ENCODE data around the gene ABCD4.
"Not testable (repeated sequence)": the region's sequence is repeated elsewhere in the genome, so short reads cannot be mapped to it uniquely, and the experiment has no call there.

ABCD4 gene

GRCh38 chr14:74302634-74303569 lies at the start of gene ABCD4:
Gene ABCD4, minus strand, starts transcription at chr14:74302934. Its CDS starts 22 bp downstream, at chr14:74302912.
- Mint-ChIP-seq H3K36me3 (peaks cover 18% of the 10 kb centered on the region), H3K4me3 (peak within 1 kb of the TSS; percentile 99), H3K27ac (peak within 1 kb of the TSS; percentile 93), H3K4me1 (peaks cover 23% of the 10 kb centered on the region), H3K27me3 (no peaks in the 10 kb centered on the region), H3K9me3 (no peaks in the 10 kb centered on the region)
- peak; percentile 100 for ATAC-seq

DNA sequence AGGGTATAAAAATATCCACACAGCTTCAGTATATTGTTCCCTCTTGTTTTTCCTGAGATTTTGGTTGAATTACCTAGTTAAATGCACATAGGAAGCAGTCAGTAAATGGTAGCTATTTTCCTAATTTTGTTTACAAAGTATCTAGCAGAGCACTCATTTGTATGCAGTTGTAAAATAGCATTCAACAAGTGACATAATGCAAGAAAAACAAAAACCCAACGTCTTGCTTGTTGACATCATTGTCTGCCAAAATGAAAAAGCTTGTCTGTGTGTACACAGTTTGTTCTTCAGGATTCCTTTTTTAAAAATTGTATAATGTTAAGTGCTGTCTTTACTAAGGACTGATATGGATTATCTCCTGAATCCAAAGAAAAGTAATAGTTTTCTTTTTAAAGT lies 48.2 kb upstream of the ABCD4 start:
- peaks cover 20% of the 10 kb centered on the region for H3K27me3 Mint-ChIP-seq
- H3K27ac Mint-ChIP-seq: no peak overlapping the region
- no peak overlapping the region for H3K4me3 Mint-ChIP-seq
- no peak for ATAC-seq
- no peaks in the 10 kb centered on the region for H3K36me3 Mint-ChIP-seq
- H3K4me1 Mint-ChIP-seq: no peaks in the 10 kb centered on the region
- no peaks in the 10 kb centered on the region for H3K9me3 Mint-ChIP-seq

DNA sequence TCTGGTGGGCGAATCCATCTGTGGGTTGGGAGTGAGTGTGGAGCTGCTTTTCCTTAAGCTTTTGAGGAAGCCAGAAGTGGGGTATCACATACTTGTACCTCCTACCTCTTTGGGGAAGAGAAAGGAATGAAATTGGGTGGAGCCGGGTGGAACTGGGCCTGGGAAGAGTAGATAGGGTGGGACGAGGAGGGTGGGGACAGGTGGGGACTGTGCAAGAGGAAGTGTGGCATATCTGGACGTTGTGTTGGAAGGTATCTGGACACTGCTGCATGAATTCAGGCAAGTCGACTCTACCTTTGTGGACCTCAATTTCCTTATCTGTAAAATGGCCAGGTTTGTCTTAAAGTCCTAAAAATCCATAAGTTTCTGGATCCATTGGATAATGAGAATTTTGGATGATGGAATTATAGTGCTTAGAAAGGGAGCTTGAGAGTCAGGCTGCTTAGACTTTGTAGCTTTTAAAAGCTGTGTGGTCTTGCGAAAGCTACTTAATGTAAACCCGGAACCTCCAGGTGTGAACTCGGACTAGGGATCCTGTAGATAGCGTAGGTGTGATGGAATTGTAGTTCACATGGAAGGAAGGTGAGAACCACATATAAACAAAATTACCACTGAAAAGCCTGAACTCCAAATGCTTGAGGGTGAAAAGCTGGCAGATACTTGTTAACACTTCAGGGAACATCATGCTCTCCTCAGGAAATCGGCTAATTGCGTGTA lies 47.6 kb upstream of the ABCD4 start:
- Mint-ChIP-seq H3K36me3 (no peaks in the 10 kb centered on the region), H3K9me3 (no peaks in the 10 kb centered on the region), H3K27me3 (peaks cover 20% of the 10 kb centered on the region), H3K4me3 (no peak overlapping the region), H3K27ac (no peak overlapping the region), H3K4me1 (no peaks in the 10 kb centered on the region)
- no peak for ATAC-seq

DNA sequence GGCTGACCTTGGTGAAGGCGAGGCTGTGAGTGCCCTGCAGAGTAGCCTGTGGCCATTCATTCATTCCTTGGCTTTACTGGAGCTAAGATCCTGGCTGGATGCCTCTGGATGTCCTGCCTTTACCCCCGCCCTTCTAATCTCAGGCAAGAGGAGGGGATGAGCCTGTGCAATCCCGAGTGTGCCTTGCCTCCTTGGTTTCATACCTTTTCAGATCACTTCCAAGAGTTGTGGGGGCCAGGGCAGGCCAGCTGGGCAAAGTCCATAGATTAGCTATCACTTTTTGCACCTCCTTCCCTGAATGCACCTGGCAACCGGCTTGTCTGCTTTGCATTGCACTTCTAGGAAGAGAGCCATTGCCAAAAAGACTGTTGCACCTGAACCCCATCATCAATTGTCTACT lies 47.0 kb upstream of the ABCD4 start:
- ATAC-seq: no peak
- Mint-ChIP-seq H3K4me1 (no peaks in the 10 kb centered on the region), H3K36me3 (no peaks in the 10 kb centered on the region), H3K9me3 (no peaks in the 10 kb centered on the region), H3K4me3 (no peak overlapping the region), H3K27ac (no peak overlapping the region), H3K27me3 (peaks cover 20% of the 10 kb centered on the region)

DNA sequence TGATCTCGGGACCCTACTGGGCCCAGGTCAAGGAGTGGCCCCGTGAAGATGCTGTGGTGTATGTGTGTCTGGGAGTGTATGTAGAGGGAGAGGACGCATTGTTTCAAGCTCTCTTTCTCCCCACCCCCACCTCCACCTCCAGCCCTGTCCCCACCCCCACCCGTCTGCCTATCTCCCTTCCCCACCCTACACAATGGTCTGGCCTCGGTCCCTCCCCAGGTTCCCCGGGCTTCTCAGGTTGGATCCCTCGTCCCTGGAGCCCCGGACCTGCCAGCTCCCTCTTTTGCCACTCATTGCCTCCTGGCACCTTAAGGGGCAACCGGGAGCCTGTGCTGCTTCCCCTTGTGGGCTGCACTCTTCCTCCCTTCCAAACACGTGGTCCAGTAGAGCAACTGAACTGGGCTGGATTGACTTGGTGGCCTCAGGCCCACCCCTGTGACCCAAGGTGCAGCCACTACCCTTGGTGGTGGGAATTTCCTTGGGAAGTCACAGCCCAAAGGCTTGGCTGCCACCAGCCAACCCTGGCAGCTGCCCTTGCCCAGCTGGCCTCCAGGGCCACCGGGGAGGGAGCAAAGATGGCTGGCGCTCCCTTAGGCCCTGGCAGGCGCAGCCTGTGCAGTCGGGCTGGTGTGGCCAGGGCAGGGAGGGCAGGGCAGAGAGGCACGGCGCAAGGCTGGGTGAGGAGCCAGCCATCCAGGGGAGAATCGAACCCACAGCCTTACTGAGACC lies 46.2 kb upstream of the ABCD4 start:
- Mint-ChIP-seq H3K27me3 (peaks cover 20% of the 10 kb centered on the region), H3K27ac (no peak overlapping the region), H3K4me3 (no peak overlapping the region), H3K9me3 (no peaks in the 10 kb centered on the region), H3K36me3 (no peaks in the 10 kb centered on the region), H3K4me1 (no peaks in the 10 kb centered on the region)
- ATAC-seq: no peak

GRCh38 chr14:74348241-74348734 lies 45.6 kb upstream of the ABCD4 start, which contains the start of gene VRTN:
Gene VRTN, plus strand, starts transcription at chr14:74348471. Its CDS starts 8,313 bp downstream, at chr14:74356784.
- Mint-ChIP-seq H3K4me1 (no peaks in the 10 kb centered on the region), H3K4me3 (no peak within 1 kb of the TSS), H3K27me3 (peaks cover 20% of the 10 kb centered on the region), H3K36me3 (no peaks in the 10 kb centered on the region), H3K9me3 (no peaks in the 10 kb centered on the region), H3K27ac (no peak within 1 kb of the TSS)
- no peak for ATAC-seq

DNA sequence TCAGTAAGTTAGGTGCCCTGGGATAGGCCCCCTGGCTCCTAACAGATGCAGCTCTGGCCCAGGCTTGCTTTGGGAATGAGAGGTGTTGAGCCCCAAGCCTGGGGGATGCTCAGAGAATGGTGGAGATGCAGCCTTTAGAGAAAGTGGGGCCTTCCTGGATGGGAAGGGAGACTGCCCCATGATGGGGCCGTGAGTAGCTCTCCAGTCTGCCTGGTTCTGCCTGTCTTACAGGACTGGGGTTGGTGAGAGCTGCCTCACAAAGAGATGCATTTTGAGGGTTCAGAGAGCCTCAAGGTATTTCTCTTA lies 45.0 kb upstream of the ABCD4 start:
- Mint-ChIP-seq H3K4me3 (no peak overlapping the region), H3K27ac (no peak overlapping the region), H3K36me3 (no peaks in the 10 kb centered on the region), H3K9me3 (no peaks in the 10 kb centered on the region), H3K4me1 (no peaks in the 10 kb centered on the region), H3K27me3 (peaks cover 19% of the 10 kb centered on the region)
- ATAC-seq: peak; percentile 24

- no peaks in the 10 kb centered on the region for H3K9me3 Mint-ChIP-seq
- peaks cover 14% of the 10 kb centered on the region for H3K27me3 Mint-ChIP-seq
- H3K27ac Mint-ChIP-seq: no peak overlapping the region
- no peak overlapping the region for H3K4me3 Mint-ChIP-seq
- no peaks in the 10 kb centered on the region for H3K36me3 Mint-ChIP-seq
- peak; percentile 8 for ATAC-seq
- no peaks in the 10 kb centered on the region for H3K4me1 Mint-ChIP-seq
Observed at GRCh38 chr14:74347097-74347794, 44.5 kb upstream of the ABCD4 start.

DNA sequence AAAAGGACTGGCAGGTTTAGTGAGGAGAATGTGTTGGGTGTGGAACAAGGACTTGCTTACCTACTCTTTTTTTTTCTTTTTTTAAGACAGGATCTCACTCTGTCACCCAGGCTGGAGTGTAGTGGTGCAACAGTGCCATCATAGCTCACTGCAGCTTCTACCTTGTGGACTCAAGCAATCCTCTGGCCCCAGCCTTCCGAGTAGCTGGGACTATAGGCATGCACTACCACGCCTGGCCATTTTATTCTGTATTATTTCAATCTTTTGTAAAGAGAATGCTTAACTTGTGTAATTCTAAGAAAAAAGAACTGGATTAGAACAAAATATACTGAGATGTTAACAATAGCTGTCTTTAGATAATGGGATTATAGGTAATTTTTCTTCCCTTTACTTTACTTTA lies 43.6 kb upstream of the ABCD4 start:
- Mint-ChIP-seq H3K9me3 (no peaks in the 10 kb centered on the region), H3K36me3 (no peaks in the 10 kb centered on the region), H3K27ac (no peak overlapping the region), H3K27me3 (peaks cover 12% of the 10 kb centered on the region), H3K4me1 (no peaks in the 10 kb centered on the region), H3K4me3 (no peak overlapping the region)
- no peak for ATAC-seq

GRCh38 chr14:74333909-74334308 lies 31.2 kb upstream of the ABCD4 start:
- H3K27ac Mint-ChIP-seq: no peak overlapping the region
- peaks cover 19% of the 10 kb centered on the region for H3K27me3 Mint-ChIP-seq
- no peaks in the 10 kb centered on the region for H3K9me3 Mint-ChIP-seq
- no peak for ATAC-seq
- no peaks in the 10 kb centered on the region for H3K4me1 Mint-ChIP-seq
- no peaks in the 10 kb centered on the region for H3K36me3 Mint-ChIP-seq
- H3K4me3 Mint-ChIP-seq: no peak overlapping the region

- not testable (repeated sequence) for H3K9me3 Mint-ChIP-seq, H3K4me3 Mint-ChIP-seq, ATAC-seq, H3K4me1 Mint-ChIP-seq, H3K36me3 Mint-ChIP-seq, H3K27ac Mint-ChIP-seq
- peaks cover 38% of the 10 kb centered on the region for H3K27me3 Mint-ChIP-seq
Observed at GRCh38 chr14:74329950-74330552, 27.3 kb upstream of the ABCD4 start.

DNA sequence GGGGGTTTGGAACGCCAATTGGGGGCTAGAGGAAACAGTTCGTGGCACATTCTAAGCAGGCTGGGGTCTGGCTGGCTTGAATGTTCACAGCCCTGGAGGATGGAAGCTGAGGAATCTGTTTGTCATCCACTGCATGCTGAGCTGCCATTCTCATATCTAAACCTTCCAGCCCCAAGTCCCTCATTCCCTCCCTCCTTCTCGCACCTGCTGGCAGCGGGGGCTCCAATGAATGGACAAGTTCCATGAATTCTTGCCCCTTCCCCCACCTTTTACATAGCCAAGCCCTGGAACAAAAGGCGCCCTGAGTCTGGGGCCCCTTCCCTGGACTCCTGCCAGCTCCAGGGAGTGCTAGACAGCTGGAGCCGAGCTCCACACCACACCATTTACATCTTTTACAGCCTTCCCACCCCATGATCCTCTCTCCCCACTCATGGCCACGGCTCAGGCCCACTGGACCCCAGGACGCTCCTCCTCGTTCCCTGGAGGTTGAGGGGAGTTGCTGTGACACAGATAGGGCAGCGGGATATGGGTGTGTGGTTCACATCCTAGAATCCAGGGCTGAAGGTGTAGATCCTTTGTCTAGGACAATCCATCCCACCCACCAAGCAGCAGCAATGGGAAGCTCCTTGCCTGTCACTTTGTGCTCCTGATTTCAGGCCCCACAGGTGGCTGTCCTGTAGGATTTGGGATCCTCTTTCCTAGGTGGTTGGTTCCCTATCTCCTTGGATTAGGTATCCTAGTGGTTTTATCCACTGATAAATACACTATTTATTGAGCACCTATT lies 23.8 kb upstream of the ABCD4 start:
- ATAC-seq: no peak
- H3K4me3 Mint-ChIP-seq: no peak overlapping the region
- no peaks in the 10 kb centered on the region for H3K9me3 Mint-ChIP-seq
- H3K27me3 Mint-ChIP-seq: peaks cover 43% of the 10 kb centered on the region
- H3K4me1 Mint-ChIP-seq: no peaks in the 10 kb centered on the region
- no peaks in the 10 kb centered on the region for H3K36me3 Mint-ChIP-seq
- H3K27ac Mint-ChIP-seq: no peak overlapping the region

DNA sequence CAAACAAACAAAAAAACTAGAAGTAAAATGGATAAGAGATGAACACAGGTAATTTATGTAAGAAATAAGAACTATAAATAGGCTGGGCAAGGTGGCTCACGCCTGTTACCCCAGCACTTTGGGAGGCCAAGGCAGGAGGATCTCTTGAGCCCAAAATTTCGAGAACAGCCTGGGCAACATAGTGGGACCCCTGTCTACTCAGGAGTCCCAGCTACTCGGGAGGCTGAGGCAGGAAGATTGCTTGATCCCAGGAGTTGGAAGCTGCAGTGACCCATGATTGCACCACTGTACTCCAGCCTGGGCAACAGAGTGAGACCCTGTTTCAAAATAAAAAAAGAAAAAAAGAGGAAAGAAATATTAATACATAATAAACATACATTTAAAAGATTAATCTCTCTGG lies 22.7 kb upstream of the ABCD4 start:
- Mint-ChIP-seq H3K4me3 (no peak overlapping the region), H3K36me3 (no peaks in the 10 kb centered on the region), H3K9me3 (no peaks in the 10 kb centered on the region), H3K27me3 (peaks cover 53% of the 10 kb centered on the region), H3K27ac (no peak overlapping the region), H3K4me1 (no peaks in the 10 kb centered on the region)
- no peak for ATAC-seq

DNA sequence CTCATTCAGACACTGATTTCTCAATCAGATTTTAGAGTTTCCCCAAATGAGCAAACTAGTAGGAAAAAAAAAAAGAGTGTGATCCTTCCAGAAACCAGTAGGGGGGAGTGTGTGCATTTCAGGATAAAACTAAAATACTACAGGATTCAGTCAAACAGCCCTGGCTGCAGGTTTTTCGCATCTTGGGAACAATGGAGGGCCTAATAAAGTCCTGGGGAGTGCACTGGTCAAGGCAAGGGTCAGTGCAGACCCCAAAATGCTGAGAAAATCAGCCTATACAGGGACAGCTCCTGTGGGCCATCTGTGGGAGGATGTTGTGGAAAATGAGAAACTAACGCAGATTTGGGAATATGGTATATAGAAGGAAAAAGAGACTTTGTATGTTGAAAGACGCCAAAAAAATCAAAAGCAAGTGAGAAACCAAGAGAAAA lies 22.2 kb upstream of the ABCD4 start:
- no peak for ATAC-seq
- Mint-ChIP-seq H3K27me3 (peaks cover 53% of the 10 kb centered on the region), H3K9me3 (no peaks in the 10 kb centered on the region), H3K27ac (no peak overlapping the region), H3K4me1 (no peaks in the 10 kb centered on the region), H3K36me3 (no peaks in the 10 kb centered on the region), H3K4me3 (no peak overlapping the region)
